ENCODE data around the gene HARBI1. TPM values are rescaled to one million over a fixed set of nuclear protein-coding genes. Genes with fewer than 3 reads are reported as not detected.

HARBI1 gene
- total RNA-seq, 1 donor from 2014 or later = 6.5 TPM

DNA sequence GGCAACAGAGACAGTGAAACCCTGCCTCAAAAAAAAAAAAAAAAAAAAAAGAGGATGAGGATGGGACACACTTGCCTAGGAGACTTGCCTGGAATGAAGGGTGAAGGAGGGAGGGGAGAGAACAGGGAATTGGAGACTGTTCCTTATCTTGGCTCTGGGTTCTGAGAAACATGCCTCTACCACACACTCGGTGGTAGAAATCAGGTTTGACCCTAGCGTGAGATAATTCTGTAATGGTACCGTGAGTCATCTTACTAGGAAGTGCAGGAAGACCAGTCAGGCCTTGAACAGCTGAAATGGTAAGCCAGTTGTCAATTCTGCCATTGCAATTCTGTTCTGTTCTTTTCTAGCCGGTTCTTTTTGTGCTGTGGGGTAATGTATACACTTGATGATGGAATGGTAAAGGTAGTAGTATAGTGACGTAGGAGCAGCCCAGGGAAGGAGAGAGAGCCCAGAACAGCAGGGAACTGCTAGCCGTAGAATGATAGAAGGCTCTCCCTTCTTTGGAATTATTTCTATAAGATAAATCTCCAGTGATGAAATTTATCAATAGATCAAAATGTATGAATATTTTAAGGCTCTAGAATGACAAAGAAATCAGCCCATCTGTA, 19.3 kb downstream of the HARBI1 start:
- Mint-ChIP-seq H3K9me3 (no peaks in the 10 kb centered on the region), H3K4me1 (peaks cover 15% of the 10 kb centered on the region), H3K27me3 (no peaks in the 10 kb centered on the region), H3K27ac (no peak overlapping the region), H3K36me3 (ENCODE audit: low read depth) (peaks cover 8% of the 10 kb centered on the region), H3K4me3 (no peak overlapping the region)
- no peak for ATAC-seq (ENCODE audit: low read depth)
- intact Hi-C loops (cut with micrococcal nuclease) = loop anchor here (10.0 kb wide), 1 partner anchor 1047 kb away; the partner anchor contains the start of gene MTCH2
- TF ChIP-seq CTCF (IDR thresholded peaks at IDR 0.05) = no peak
- DNase-seq = no peak
- ChIA-PET POLR2A (no interaction called here), CTCF (no interaction called here)

- ATAC-seq (ENCODE audit: low read depth) (no peak), DNase-seq (no peak)
- H3K36me3 Mint-ChIP-seq (ENCODE audit: low read depth) = peaks cover 8% of the 10 kb centered on the region
- ChIA-PET POLR2A (no interaction called here), CTCF (no interaction called here)
- intact Hi-C loops (cut with micrococcal nuclease) = loop anchor here (10.0 kb wide), 1 partner anchor 1048 kb away; the partner anchor contains the start of gene MTCH2
- H3K27me3 Mint-ChIP-seq = no peaks in the 10 kb centered on the region
- peaks cover 21% of the 10 kb centered on the region for H3K4me1 Mint-ChIP-seq
- no peak overlapping the region for H3K27ac Mint-ChIP-seq
- H3K9me3 Mint-ChIP-seq = no peaks in the 10 kb centered on the region
- no peak for TF ChIP-seq CTCF (IDR thresholded peaks at IDR 0.05)
- no peak overlapping the region for H3K4me3 Mint-ChIP-seq
Observed at GRCh38 chr11:46597155-46597554, 19.9 kb downstream of the HARBI1 start.

- ChIA-PET POLR2A (interaction anchor here (0.6 to 1.6 kb wide), 5 partner anchors 11 to 106 kb away, joined by 5 to 18 read pairs (median 9); partner anchors contain the start of genes ARHGAP1, ATG13, HARBI1 and ZNF408), CTCF (no interaction called here)
- no peak for TF ChIP-seq CTCF (IDR thresholded peaks at IDR 0.05)
- H3K27ac Mint-ChIP-seq = no peak overlapping the region
- no peaks in the 10 kb centered on the region for H3K9me3 Mint-ChIP-seq
- H3K4me3 Mint-ChIP-seq = peak overlapping the region; percentile 97
- intact Hi-C loops (cut with micrococcal nuclease) = loop anchor here (1.0 to 10.0 kb wide), 5 partner anchors 9 to 1050 kb away; partner anchors contain the start of genes ARHGAP1, ATG13, HARBI1 and MTCH2
- peaks cover 6% of the 10 kb centered on the region for H3K36me3 Mint-ChIP-seq (ENCODE audit: low read depth)
- no peak for DNase-seq
- peaks cover 37% of the 10 kb centered on the region for H3K4me1 Mint-ChIP-seq
- no peaks in the 10 kb centered on the region for H3K27me3 Mint-ChIP-seq
- no peak for ATAC-seq (ENCODE audit: low read depth)
Observed at GRCh38 chr11:46594785-46595184, 22.2 kb downstream of the HARBI1 start.

DNA sequence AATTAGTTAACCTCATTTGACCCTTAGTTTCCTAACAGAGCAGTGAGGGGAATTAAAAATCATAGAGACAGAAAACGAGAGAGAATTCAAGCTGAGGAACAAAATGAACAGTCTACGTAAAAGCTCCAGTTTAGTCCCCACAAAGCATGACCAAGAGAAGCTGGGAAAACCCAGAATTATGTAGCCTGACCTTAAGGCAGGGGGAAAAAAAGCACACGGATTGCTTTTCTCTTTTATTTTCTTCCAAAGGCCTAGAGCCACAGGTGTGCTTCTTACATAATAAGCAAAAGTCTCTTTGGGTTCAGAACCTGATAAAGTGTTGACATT, 22.7 kb downstream of the HARBI1 start:
- no peaks in the 10 kb centered on the region for H3K27me3 Mint-ChIP-seq
- DNase-seq = no peak
- intact Hi-C loops (cut with micrococcal nuclease) = loop anchor here (1.0 to 10.0 kb wide), 5 partner anchors 9 to 1050 kb away; partner anchors contain the start of genes ARHGAP1, ATG13, HARBI1 and MTCH2

More for the DNA sequence above, 22.7 kb downstream of the HARBI1 start:
- H3K4me1 Mint-ChIP-seq = peaks cover 37% of the 10 kb centered on the region
- no peak for ATAC-seq (ENCODE audit: low read depth)
- peak overlapping the region; percentile 88 for H3K27ac Mint-ChIP-seq
- peaks cover 6% of the 10 kb centered on the region for H3K36me3 Mint-ChIP-seq (ENCODE audit: low read depth)
- no peak for TF ChIP-seq CTCF (IDR thresholded peaks at IDR 0.05)
- ChIA-PET POLR2A (interaction anchor here (0.6 to 1.6 kb wide), 10 partner anchors 13 to 748 kb away, joined by 3 to 18 read pairs (median 5); partner anchors contain the start of genes ARHGAP1, ATG13, CRY2 and HARBI1), CTCF (no interaction called here)
- no peaks in the 10 kb centered on the region for H3K9me3 Mint-ChIP-seq
- peak overlapping the region; percentile 97 for H3K4me3 Mint-ChIP-seq
